ENCODE results near the gene C4orf46.
A peak's percentile ranks its signal among the peaks of the same experiment; 100 is the strongest.
"Not testable (repeated sequence)": the region's sequence is repeated elsewhere in the genome, so short reads cannot be mapped to it uniquely, and the experiment has no call there.

The C4orf46 gene

DNA sequence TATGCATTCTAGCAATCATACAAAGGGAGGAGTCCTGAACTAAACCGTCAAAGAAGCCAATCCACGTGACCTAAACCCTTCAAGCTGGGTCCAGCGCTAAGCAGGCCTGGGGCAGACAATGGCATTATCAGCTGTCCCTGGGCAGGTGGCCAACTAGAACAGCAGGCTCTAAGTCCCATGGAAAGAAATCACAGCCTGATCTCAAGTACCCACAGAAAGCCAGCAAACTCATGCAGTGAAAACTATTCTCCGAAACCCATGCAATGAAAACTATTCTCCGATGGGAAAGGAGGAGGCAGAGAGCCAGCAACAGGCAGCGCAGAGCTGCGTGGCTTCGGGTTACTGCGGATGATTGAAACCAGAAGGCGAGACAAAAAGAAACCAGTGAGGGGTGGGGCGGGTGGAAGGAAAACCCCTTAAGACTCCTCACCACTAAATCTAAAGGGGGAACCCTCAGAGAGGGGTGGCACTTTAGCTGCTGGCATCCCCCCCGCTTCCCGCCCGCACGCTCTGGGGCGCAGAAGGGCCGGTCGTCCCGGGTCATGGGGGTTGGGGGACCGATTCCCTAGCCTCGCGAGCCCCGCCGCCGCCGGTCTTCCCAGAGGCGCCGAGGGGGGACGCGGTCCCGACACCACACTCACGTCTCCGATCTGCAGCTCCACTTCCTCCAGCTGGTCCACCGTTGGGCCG is 567 bp downstream of the C4orf46 start:
- TF ChIP-seq, protein P1, sequence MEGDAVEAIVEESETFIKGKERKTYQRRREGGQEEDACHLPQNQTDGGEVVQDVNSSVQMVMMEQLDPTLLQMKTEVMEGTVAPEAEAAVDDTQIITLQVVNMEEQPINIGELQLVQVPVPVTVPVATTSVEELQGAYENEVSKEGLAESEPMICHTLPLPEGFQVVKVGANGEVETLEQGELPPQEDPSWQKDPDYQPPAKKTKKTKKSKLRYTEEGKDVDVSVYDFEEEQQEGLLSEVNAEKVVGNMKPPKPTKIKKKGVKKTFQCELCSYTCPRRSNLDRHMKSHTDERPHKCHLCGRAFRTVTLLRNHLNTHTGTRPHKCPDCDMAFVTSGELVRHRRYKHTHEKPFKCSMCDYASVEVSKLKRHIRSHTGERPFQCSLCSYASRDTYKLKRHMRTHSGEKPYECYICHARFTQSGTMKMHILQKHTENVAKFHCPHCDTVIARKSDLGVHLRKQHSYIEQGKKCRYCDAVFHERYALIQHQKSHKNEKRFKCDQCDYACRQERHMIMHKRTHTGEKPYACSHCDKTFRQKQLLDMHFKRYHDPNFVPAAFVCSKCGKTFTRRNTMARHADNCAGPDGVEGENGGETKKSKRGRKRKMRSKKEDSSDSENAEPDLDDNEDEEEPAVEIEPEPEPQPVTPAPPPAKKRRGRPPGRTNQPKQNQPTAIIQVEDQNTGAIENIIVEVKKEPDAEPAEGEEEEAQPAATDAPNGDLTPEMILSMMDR (IDR thresholded peaks at IDR 0.05; ENCODE audit: borderline replicate concordance, control extremely low read depth, extremely low read depth, insufficient read depth, missing control alignments) = no peak
- in situ Hi-C loops (cut with MboI; ENCODE audit: low sequenced_read_pairs, unreplicated experiment) = no loop called here
- peak; percentile 67 for DNase-seq (ENCODE audit: low spot score)

GRCh38 chr4:158669310-158669709 is 2.4 kb downstream of the C4orf46 start:
- TF ChIP-seq, protein P1 (IDR thresholded peaks at IDR 0.05; ENCODE audit: borderline replicate concordance, control extremely low read depth, extremely low read depth, insufficient read depth, missing control alignments) = no peak
- in situ Hi-C loops (cut with MboI; ENCODE audit: low sequenced_read_pairs, unreplicated experiment) = no loop called here

GRCh38 chr4:158667651-158668198 is 4.0 kb downstream of the C4orf46 start:
- in situ Hi-C loops (cut with MboI; ENCODE audit: low sequenced_read_pairs, unreplicated experiment) = no loop called here
- DNase-seq (ENCODE audit: low spot score) = peak; percentile 31

More at GRCh38 chr4:158669310-158669709, 2.4 kb downstream of the C4orf46 start:
- no peak for DNase-seq (ENCODE audit: low spot score)

GRCh38 chr4:158666892-158667291 is 4.8 kb downstream of the C4orf46 start:
- no peak for DNase-seq (ENCODE audit: low spot score)
- TF ChIP-seq, protein P1 (IDR thresholded peaks at IDR 0.05; ENCODE audit: borderline replicate concordance, control extremely low read depth, extremely low read depth, insufficient read depth, missing control alignments) = no peak
- in situ Hi-C loops (cut with MboI; ENCODE audit: low sequenced_read_pairs, unreplicated experiment) = no loop called here

More at GRCh38 chr4:158667651-158668198, 4.0 kb downstream of the C4orf46 start:
- TF ChIP-seq, protein P1 (IDR thresholded peaks at IDR 0.05; ENCODE audit: borderline replicate concordance, control extremely low read depth, extremely low read depth, insufficient read depth, missing control alignments) = no peak

- no peak for DNase-seq (ENCODE audit: low spot score)
- TF ChIP-seq, protein P1 (IDR thresholded peaks at IDR 0.05; ENCODE audit: borderline replicate concordance, control extremely low read depth, extremely low read depth, insufficient read depth, missing control alignments) = no peak
- in situ Hi-C loops (cut with MboI; ENCODE audit: low sequenced_read_pairs, unreplicated experiment) = no loop called here
Measured at GRCh38 chr4:158664806-158665205, 6.9 kb downstream of the C4orf46 start.

GRCh38 chr4:158663707-158664625 is 7.7 kb downstream of the C4orf46 start:
- DNase-seq (ENCODE audit: low spot score); in situ Hi-C loops (cut with MboI; ENCODE audit: low sequenced_read_pairs, unreplicated experiment): not testable (repeated sequence)

GRCh38 chr4:158663255-158663654 is 8.4 kb downstream of the C4orf46 start:
- in situ Hi-C loops (cut with MboI; ENCODE audit: low sequenced_read_pairs, unreplicated experiment); DNase-seq (ENCODE audit: low spot score): not testable (repeated sequence)
